OCI-LY3 (cell line): ENCODE data around the gene PNLIPRP2.

ENCODE experiments used
- EZH2phosphoT487 ChIP-seq: fragments of 200-600 bp; shearing (Covaris generic); IDR thresholded peaks from 2 replicates; pipeline ENCODE4 v1.6.1; 2018; ENCODE audit warnings: antibody characterized with exemption, mixed run types, low read depth
- TF ChIP-seq, protein P1 (sequence below): fragments of 200-600, 300-600 bp; sonication (generic); IDR thresholded peaks from 2 replicates; pipeline ENCODE4 v1.5.1; 2014; ENCODE audit warnings: antibody characterized with exemption, low read length, low read depth

GRCh38 chr10:116590590-116591444 is 29.9 kb upstream of the PNLIPRP2 start, which contains the start of gene PNLIPRP1:
- TF ChIP-seq, protein P1, sequence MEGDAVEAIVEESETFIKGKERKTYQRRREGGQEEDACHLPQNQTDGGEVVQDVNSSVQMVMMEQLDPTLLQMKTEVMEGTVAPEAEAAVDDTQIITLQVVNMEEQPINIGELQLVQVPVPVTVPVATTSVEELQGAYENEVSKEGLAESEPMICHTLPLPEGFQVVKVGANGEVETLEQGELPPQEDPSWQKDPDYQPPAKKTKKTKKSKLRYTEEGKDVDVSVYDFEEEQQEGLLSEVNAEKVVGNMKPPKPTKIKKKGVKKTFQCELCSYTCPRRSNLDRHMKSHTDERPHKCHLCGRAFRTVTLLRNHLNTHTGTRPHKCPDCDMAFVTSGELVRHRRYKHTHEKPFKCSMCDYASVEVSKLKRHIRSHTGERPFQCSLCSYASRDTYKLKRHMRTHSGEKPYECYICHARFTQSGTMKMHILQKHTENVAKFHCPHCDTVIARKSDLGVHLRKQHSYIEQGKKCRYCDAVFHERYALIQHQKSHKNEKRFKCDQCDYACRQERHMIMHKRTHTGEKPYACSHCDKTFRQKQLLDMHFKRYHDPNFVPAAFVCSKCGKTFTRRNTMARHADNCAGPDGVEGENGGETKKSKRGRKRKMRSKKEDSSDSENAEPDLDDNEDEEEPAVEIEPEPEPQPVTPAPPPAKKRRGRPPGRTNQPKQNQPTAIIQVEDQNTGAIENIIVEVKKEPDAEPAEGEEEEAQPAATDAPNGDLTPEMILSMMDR = no peak
- no peak for TF ChIP-seq EZH2phosphoT487
